HG03520 (cell line): ENCODE measurements around the gene PPAN.

Experiments used
- ATAC-seq: cut with Tn5 transposase; IDR thresholded peaks from one replicate; pipeline ENCODE4 v1.9.1; 2021; ENCODE audit warnings: mild to moderate bottlenecking, moderate library complexity; ENCODE audit not compliant: unreplicated experiment

The PPAN gene

GRCh38 chr19:10137751-10138682 is 31.9 kb downstream of the PPAN start:
- ATAC-seq: no peak

DNA sequence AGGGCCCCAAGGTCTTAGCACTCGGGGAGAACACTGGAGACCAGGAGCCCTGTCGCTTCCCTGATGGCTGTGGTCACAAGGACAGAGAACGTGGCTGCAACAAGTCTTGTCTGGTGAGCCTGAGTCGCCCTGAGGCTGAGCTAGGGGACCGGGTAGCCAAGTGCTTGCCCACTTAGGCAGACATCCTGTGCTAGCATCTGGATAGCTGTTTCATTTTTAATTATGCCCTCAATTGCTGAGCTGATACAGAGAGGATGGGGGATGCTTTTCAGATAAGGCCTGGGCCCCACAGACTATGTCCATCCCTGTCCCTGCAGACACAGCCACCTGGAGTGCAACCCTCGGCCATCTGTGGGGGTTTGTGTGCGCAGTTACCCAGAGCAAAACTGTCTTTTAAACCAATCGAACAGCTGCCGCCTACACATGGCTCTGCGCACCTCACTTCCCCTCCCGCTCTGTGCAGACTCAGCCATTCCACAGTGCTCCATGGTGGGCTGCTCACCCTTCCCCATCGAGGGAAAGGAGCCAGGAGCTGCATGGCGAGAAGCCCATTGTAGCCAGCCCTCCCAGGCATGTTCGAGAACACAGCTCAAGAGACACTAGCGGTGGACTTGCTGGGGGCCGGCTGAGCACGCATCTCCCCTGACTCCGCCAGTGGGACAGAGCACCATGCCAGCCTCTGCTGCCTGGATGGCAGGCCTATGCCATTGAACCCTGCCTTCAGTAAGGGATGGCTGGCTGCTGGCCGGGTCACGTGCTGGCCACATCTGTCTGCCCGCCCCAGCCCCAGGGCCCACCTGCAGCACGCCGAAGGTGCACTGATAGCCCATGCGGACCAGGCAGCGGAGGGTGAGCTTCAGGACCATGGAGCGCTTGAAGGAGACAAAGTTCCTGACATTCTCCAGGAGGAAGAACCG is 33.0 kb downstream of the PPAN start:
- ATAC-seq: no peak

DNA sequence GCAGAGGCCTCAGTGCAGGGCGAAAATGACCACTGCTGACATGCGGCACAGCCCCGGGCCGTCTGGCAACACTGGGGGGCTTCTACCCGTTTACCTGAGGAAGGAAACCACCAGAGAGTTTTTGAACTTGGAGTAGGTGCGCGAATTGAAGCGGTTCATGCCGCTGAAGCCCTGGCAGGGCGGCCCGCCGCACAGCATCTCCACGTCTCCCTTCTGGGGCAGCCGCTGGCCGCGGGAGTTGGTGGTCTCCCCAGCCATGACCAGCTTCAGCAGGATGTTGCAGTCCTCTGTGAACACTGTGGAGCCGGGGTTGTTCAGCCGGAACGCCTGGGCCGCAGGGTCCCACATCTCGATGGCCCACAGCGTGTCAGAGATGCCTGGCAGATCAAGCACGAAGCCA is 33.8 kb downstream of the PPAN start:
- ATAC-seq: no peak

- ATAC-seq: no peak
Observed at GRCh38 chr19:10141479-10141878, 35.3 kb downstream of the PPAN start.

- no peak for ATAC-seq
Observed at GRCh38 chr19:10141973-10142372, 35.8 kb downstream of the PPAN start.

DNA sequence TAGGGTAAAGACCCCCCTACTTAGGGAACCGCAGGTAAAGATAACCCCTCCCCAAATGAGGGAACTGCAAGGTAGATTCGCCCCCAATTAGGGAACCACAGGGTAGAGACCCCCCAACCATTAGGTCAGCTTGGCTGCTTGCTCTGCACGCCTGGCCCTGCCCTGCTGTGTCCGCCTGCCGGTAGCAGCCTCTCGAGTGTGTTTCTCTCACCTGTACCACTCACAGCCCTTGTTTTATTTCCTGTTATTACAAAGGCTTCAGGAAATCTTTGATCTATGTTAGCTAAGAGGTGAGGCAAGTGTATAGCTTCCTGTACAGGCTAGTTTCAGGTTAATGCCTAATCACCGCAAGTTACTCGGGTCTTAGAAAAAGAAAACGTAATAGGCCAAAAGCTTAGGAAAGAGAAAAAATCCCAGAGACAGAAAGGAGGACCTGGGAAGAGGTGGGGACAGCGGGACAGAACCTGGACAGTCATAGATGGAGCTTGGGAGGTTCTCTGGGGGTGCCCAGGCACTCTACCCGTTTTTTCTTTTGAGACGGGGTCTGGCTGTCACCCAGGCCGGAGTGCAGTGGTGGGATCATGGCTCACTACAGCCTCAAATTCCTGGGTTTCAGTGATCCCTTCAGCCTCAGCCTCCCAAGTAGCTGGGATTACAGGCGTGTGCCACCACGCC is 36.7 kb downstream of the PPAN start:
- ATAC-seq: no peak

DNA sequence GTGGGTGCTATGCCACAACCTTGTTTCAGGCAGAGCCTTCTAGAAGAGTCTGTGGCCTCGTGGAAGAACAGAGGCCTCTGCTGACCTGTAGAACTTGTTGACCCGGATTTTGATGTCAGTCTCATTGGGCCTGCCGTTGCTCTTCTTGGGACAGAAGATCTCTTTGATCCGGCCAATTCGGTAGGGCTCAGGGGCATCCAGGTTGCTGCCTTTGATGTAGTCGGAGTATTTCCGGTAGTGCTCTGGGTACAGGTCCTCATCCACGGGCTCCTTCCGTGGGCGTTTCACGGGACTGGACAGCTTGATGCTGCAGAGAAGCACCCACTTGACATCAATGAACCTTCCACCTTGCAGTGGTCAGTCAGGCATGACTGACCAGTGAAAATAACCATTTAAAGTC is 37.5 kb downstream of the PPAN start:
- ATAC-seq: no peak

GRCh38 chr19:10144361-10144760 is 38.2 kb downstream of the PPAN start:
- ATAC-seq: no peak

GRCh38 chr19:10145031-10145430 is 38.9 kb downstream of the PPAN start:
- no peak for ATAC-seq

- no peak for ATAC-seq
Observed at GRCh38 chr19:10146142-10146541, 40.0 kb downstream of the PPAN start.

GRCh38 chr19:10149427-10149826 is 43.3 kb downstream of the PPAN start:
- ATAC-seq: no peak

- no peak for ATAC-seq
Observed at GRCh38 chr19:10151521-10151920, 45.4 kb downstream of the PPAN start.

DNA sequence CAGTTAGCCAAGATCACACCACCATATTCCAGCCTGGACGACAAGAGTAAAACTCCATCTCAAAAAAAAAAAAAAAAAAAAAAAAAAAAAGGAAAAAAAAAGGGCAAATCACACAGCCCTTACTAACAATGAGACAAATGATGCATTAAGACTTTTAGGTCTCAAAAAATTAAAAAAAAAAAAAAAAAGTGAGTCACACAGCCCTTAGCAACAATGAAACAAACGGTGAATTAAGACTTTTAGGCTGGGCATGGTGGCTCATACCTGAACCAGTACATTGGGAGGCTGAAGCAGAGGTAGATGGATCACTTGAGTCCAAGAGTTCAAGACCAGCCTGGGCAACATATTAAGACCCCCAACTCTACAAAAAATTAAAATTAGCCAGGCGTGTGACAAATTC is 45.9 kb downstream of the PPAN start:
- ATAC-seq: no peak

DNA sequence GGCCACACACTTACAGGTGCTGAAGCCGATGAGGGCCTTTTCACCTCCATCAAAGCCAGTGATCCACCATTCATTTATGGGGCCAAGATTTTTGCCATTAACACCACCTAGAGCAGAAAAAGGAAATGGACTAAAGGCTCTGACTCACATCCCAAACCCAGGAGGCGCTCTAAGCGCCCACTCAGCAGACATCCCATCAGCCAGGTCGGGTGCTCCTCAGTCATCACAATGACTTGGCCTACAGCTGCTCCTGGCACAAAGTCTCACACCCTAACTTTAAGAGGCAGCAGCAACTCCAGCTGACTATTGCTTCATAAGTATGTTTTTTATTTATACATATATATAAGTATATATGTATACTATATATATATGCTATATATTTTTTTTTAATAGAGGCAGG is 49.7 kb downstream of the PPAN start:
- no peak for ATAC-seq

- ATAC-seq: no peak
Observed at GRCh38 chr19:10158071-10158470, 51.9 kb downstream of the PPAN start.

- ATAC-seq: no peak
Observed at GRCh38 chr19:10158485-10158884, 52.3 kb downstream of the PPAN start.

GRCh38 chr19:10159610-10160009 is 53.4 kb downstream of the PPAN start:
- ATAC-seq: no peak
